Esophagus squamous epithelium (tissue), 4 donors: ENCODE data around the gene FBRS.

Source experiments
- CTCF ChIP-seq, 6 experiments: fragments of 450-650 bp in 4 of 6; fragments of 200-600 bp in 2 of 6; sonication (generic) in 2 of 6; IDR thresholded peaks; one replicate each; pipeline ENCODE4 v1.5.1; 2016 to 2019; ENCODE audit warnings: antibody characterized with exemption in 6 of 6, mild to moderate bottlenecking in 4 of 6, moderate library complexity in 4 of 6
- POLR2A ChIP-seq, 4 donors: fragments of 450-650 bp; IDR thresholded peaks; one replicate each; pipeline ENCODE4 v1.6.1; 2017; ENCODE audit warnings: antibody characterized with exemption in 4 of 4, mild to moderate bottlenecking in 4 of 4, moderate library complexity in 3 of 4

GRCh38 chr16:30647274-30647571 is 11.0 kb upstream of the FBRS start:
- TF ChIP-seq CTCF (IDR thresholded peaks at IDR 0.05) (no peak), POLR2A (IDR thresholded peaks at IDR 0.05) (no peak)
